Fibroblast of lung (primary cell): Measurements from ENCODE around the gene ECD.
A peak's percentile ranks its signal among the peaks of the same experiment; 100 is the strongest.

Source experiments
- EZH2 ChIP-seq: IDR thresholded peaks from 2 replicates; pipeline ENCODE4 v1.5.1; 2012; ENCODE audit warnings: low read length, control low read depth, mild to moderate bottlenecking; ENCODE audit errors: missing control alignments
- TF ChIP-seq, protein P1 (sequence below), 2 donors: IDR thresholded peaks in 1 of 2; conservative IDR thresholded peaks in 1 of 2; 1 replicate in 1 of 2; 2 replicates in 1 of 2; pipeline ENCODE4 v1.5.1; 2011 to 2012; ENCODE audit warnings: low read length in 2 of 2, control low read depth in 1 of 2, inconsistent platforms in 1 of 2, low read depth in 1 of 2, mild to moderate bottlenecking in 1 of 2

DNA sequence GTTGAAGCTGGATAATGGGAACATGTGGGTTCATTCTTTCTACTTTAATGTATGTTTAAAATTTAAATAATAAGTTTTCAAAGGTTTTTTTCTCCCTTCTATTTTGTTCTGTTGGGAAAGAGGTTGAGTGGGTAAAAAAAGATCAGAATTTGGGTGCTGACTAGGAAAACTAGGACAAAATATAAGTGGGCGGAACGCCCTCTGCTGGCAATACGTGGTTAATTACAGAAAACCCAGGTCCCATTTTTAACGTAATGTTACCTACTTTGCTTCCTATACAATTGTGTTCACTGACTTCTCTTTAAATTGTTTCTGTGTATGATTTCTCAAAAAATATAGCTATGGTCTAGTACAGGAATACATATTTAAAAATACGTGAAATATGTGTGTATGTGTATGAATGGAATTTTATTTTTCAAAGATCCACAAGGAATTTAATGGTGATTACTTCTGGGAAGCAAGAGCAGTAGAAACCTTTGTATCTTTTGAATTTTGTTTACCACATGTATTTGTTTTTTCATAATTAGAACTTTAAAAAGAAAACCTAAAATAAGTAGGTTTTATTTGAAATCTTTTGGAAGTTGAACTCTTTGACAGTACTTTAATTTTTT lies 8.7 kb downstream of the ECD start:
- TF ChIP-seq, protein P1, sequence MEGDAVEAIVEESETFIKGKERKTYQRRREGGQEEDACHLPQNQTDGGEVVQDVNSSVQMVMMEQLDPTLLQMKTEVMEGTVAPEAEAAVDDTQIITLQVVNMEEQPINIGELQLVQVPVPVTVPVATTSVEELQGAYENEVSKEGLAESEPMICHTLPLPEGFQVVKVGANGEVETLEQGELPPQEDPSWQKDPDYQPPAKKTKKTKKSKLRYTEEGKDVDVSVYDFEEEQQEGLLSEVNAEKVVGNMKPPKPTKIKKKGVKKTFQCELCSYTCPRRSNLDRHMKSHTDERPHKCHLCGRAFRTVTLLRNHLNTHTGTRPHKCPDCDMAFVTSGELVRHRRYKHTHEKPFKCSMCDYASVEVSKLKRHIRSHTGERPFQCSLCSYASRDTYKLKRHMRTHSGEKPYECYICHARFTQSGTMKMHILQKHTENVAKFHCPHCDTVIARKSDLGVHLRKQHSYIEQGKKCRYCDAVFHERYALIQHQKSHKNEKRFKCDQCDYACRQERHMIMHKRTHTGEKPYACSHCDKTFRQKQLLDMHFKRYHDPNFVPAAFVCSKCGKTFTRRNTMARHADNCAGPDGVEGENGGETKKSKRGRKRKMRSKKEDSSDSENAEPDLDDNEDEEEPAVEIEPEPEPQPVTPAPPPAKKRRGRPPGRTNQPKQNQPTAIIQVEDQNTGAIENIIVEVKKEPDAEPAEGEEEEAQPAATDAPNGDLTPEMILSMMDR (conservative IDR thresholded peaks at IDR 0.05 in 1 of 2, IDR thresholded peaks at IDR 0.05 in 1 of 2; ENCODE audit: low read depth in 1 of 2, low read length in 2 of 2), result peak; percentile 63 to 74
- no peak for TF ChIP-seq EZH2
